AG08395 (cell line): ENCODE measurements around the gene BNC2.

Experiments
- DNase-seq: peaks from one replicate; pipeline ENCODE4 v3.0.0; 2012; ENCODE audit warnings: mixed read lengths, low spot score

BNC2 gene

DNA sequence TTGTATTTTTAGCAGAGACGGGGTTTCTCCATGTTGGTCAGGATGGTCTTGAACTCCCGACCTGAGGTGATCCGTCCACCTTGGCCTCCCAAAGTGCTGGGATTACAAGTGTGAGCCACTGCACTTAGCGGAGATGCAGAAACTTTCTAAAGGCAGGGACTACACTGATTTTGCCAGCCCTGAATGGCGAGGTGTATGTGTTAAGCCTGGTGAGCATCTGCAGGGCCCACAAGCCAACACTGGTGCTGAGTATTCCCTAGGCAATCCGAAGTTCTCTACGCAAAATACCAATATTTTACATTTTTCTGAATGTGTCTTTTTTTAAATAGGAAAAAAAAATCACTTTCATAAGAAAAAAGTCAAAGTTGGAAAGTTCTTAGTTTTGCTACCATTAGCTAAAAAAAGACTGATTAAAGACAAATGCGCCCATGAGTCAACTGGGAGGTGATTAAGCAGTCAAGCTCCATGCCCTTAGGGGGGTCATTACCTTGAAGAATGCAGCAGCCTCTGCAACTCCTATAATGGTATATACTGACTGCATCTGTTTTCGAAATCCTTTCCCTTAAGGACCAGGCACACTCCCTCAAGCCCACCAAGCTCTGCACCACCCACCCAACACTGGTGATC lies 502.8 kb downstream of the BNC2 start:
- DNase-seq: peak; percentile 72

- DNase-seq: no peak
These were observed 506.1 kb downstream of the BNC2 start for GRCh38 chr9:16364347-16364746.

GRCh38 chr9:16363916-16364315 lies 506.6 kb downstream of the BNC2 start:
- DNase-seq: no peak

DNA sequence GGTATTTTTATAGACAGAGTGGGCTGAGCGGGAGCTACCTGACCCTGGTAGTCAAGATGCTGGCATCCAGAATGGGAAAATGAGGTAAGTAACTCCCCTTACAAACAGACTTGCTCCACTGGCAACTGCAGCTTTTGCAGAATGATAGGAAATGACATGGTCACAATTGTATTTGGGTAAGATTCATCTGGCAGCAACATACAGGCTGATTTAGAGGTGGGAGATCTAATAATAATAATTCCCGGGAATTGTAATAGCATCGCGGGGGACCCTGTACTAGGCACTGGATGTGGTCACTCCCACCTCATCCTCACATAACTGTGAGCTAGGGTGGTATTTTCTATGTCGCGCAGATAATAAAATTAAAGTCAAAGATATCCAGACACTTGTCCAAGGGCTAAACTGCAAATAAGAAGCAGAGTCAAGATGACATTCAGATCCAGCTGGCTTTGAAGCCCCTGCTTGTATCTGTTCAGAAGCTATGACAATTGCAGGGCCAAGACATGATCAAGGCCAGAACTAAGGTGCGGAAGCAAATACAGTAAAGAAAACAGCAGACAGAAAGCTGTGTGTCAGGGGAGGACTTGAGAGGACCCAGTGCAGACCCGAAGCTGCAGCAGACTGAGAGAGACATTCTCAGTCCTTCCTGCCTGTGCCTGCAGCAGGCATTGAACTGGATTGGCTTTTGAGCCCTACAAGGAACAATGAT lies 507.2 kb downstream of the BNC2 start:
- DNase-seq: no peak

DNA sequence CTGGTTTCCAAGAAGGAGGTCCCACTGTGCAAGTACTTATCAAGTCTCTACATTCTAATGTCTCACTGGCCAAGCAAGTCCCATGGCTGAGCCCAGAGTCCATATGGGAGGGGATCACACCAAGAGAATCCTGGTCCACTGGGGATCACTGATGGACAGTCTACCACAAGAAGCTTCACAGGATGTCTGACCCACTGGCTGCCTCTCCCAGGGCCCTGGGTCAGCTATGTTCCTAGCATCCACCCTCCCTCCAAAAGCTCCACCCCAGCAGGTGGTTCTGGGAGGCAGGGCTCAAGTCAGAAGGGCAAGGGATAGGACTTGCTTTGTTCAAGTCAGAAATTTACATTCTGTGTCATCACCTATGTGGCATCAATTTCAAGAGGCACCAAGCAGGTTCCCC lies 508.5 kb downstream of the BNC2 start:
- DNase-seq: no peak

GRCh38 chr9:16361118-16361517 lies 509.4 kb downstream of the BNC2 start:
- no peak for DNase-seq

DNA sequence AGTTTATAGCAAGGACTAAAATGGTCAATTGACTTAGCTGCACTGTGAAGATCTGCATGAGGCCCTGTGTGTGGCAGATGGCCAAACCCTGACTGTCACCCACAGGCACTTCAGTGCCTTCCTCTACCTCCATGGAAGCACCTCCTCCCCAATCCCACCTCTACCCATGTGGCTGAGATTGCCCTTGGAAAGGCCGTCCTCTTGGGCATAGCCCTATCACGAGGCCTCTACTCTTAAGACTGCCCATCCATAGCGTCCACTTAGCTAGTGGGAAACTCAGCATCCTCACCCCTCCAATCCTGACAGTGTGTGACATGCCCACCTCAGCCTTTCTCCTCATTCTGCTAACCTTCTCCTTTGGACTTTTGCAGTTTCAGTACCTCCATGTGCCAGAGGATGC lies 510.2 kb downstream of the BNC2 start:
- DNase-seq: no peak
